Omental fat pad (tissue), 4 donors: ENCODE data around the gene TMEM127. TPM values are rescaled to one million over a fixed set of nuclear protein-coding genes. Genes with fewer than 3 reads are reported as not detected.

Experiments used
- ATAC-seq: fragments of 150-250 bp; one replicate; pipeline ENCODE4 v1.9.1; 2016; ENCODE audit warnings: mild to moderate bottlenecking, moderate library complexity; ENCODE audit not compliant: low FRiP score
- DNase-seq: peaks from one replicate; pipeline ENCODE4 v3.0.0-alpha.2; 2019; ENCODE audit warnings: low spot score
- CTCF ChIP-seq, 3 donors: fragments of 450-650 bp; IDR thresholded peaks; one replicate each; pipeline ENCODE4 v1.5.1; 2016 to 2017; ENCODE audit warnings: antibody characterized with exemption in 3 of 3, mild to moderate bottlenecking in 3 of 3, moderate library complexity in 2 of 3
- total RNA-seq, 4 donors: library from RNA; depleted of rRNA; stranded (reverse); fragments of >200 nt; gene quantifications; one replicate each; pipeline ENCODE4 v1.1.0, GENCODE V29; 2016

TMEM127 gene
- total RNA-seq, 4 donors from 2014 or later: 34.5 to 52.1 (median 43.2) TPM

- TF ChIP-seq CTCF (IDR thresholded peaks at IDR 0.05): no peak
- no peak for DNase-seq
- ATAC-seq: no peak
Observed at GRCh38 chr2:96241227-96241626, 24.6 kb downstream of the TMEM127 start.

- DNase-seq: no peak
- no peak for TF ChIP-seq CTCF (IDR thresholded peaks at IDR 0.05)
- ATAC-seq: no peak
Observed at GRCh38 chr2:96240341-96241038, 25.3 kb downstream of the TMEM127 start.

- TF ChIP-seq CTCF (IDR thresholded peaks at IDR 0.05): no peak
- DNase-seq (no peak), ATAC-seq (no peak)
Observed at GRCh38 chr2:96239745-96240264, 26.0 kb downstream of the TMEM127 start.

- ATAC-seq (no peak), DNase-seq (no peak)
- TF ChIP-seq CTCF (IDR thresholded peaks at IDR 0.05): no peak
Observed at GRCh38 chr2:96239091-96239490, 26.7 kb downstream of the TMEM127 start.

DNA sequence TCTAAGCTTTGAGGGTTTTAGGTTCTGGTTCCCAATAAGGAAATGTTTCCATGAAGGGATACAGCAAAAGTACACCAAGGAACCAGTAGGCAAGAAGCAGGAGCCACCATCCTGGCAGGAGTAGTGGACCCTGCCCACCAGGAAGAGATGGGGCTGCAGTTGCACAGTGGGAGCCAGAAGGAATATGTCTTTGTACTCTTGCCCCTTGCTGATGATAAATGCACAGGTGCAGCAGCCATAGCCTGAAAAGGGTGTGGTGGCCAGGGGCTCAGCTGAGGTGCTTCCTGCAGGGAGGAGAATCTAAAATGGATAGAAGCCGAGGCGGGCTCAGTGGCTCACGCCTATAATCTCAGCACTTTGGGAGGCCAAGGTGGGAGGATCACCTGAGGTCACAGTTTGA, 27.5 kb downstream of the TMEM127 start:
- no peak for ATAC-seq
- no peak for TF ChIP-seq CTCF (IDR thresholded peaks at IDR 0.05)
- DNase-seq: no peak

DNA sequence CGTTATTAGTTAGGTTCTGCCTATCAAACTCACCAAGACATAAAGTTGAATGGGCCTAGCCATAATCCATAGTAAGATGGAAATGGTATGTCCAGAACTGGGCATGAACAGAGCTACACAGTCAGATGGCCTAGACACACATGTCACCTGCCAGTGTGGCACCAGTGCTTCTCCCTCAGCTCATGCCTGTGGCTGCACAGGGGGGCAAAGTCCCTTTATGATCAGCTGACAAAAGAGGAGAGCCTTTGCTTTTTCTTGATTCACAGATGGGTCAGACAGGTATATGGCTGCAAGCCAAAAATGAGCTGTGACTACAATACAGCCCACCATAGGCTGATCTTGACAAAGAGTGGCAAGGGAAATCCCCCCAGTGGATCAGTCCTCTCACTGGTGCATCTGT, 28.9 kb downstream of the TMEM127 start:
- no peak for ATAC-seq
- DNase-seq: no peak
- TF ChIP-seq CTCF (IDR thresholded peaks at IDR 0.05): no peak

GRCh38 chr2:96233880-96234316, 31.9 kb downstream of the TMEM127 start:
- no peak for TF ChIP-seq CTCF (IDR thresholded peaks at IDR 0.05)
- ATAC-seq: no peak
- no peak for DNase-seq
